Left colon (tissue), 2 donors: ENCODE data around the gene ZNF141. TPM values are rescaled to one million over a fixed set of nuclear protein-coding genes. Genes with fewer than 3 reads are reported as not detected.
A peak's percentile ranks its signal among the peaks of the same experiment; 100 is the strongest.
"Not testable (repeated sequence)": the region's sequence is repeated elsewhere in the genome, so short reads cannot be mapped to it uniquely, and the experiment has no call there.

Experiments used
- ATAC-seq: fragments of 200-7000 bp; cut with Tn5 transposase; one replicate; pipeline ENCODE4 v1.9.1; 2020; ENCODE audit warnings: mild to moderate bottlenecking, moderate library complexity
- DNase-seq, 2 donors: peaks; one replicate each; pipeline ENCODE4 v3.0.0-alpha.2; 2020
- intact Hi-C, 2 donors: fragments of 100-400 bp; cut with DNase I in 1 of 2; cut with micrococcal nuclease in 1 of 2; formaldehyde crosslinking; loops; one replicate each; pipeline versions ENCODE4 v1.11.2 to v1.14.0; 2022; cut with DNase I, micrococcal nuclease
- long read RNA-seq: library from polyadenylated mRNA; unstranded; transcript quantifications from one replicate; pipeline ENCODE4 v2.0.0, GENCODE V29; 2021
- total RNA-seq, 2 donors: library from RNA; stranded (reverse); fragmentation: NEBNext Ultra II Directional; extraction: Animal tissue kit (Norgen Biotek cat#: 25700); gene quantifications; one replicate each; pipeline ENCODE4 v1.2.1, GENCODE V29; 2021
- donor health status: DM: no; HTN: no; CAD: no.
- donor health status: DM: yes; HTN: yes; CAD: no.

Gene ZNF141
- total RNA-seq = 10 to 100 TPM; 19.5 to 21.4 TPM
- long read RNA-seq, partial matches to known transcripts = 0 of 5 reads
- long read RNA-seq, other reads (novel, unspliced or antisense) = 1 of 5 reads

DNA sequence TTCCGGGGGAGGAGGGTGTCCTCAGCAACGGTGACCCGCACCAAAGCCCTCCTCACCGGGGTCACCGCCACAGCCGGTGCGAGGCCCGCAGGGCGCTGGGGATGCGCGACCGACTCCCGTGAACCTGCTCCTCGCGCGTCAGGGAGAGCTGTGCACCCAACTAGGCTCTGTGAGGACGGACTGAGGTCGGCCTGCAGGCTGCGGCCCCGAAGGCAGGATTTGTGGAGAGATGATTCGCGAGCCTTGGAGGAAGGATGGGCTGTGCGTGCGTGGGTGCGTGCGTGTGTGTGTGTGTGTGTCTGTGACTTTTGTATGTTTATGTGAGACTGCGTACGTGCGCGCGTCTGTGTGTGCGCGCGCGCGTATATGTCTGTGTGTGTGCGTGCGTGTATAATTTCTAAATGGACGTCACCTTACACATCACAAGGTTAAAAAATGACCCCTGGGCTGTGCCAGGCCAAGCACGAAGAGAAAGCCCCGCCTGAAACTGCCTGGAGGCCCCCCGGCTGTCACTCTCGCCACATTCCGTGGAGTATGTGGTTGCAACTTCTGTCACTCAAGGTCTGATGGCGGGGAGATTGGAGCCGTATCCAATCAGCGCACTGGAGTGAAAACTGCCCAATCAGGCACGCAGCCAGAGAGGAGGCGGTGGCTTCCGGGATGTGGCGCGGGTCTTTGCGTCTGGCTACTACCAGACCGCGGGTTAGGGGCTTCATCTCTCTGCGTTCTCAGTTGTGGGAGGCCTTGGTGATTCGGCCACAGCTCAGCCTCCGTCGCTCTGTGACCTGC lies at the start of gene ZNF141:
Gene ZNF141 (plus strand): TSS at position 672 of the 789 bp plus-strand sequence. CDS start 170 bp downstream, outside the sequence.
- intact Hi-C loops = no loop called here
- ATAC-seq = peak; percentile 93

GRCh38 chr4:288891-289290 lies 48.7 kb upstream of the ZNF141 start:
- intact Hi-C loops = no loop called here
- DNase-seq = no peak
- ATAC-seq = no peak

More for the DNA sequence above, at the start of gene ZNF141:
- peak; percentile 95 to 98 for DNase-seq

- intact Hi-C loops = no loop called here
- ATAC-seq = no peak
- no peak for DNase-seq
Observed at GRCh38 chr4:294732-295131, 42.9 kb upstream of the ZNF141 start.

- no peak for DNase-seq
- intact Hi-C loops = no loop called here
- no peak for ATAC-seq
Observed at GRCh38 chr4:302381-302780, 35.2 kb upstream of the ZNF141 start.

- DNase-seq, ATAC-seq, intact Hi-C loops: not testable (repeated sequence)
Observed at GRCh38 chr4:304516-304915, 33.1 kb upstream of the ZNF141 start.

- ATAC-seq (no peak), DNase-seq (peak in 1 of 2 donors; percentile 27)
- intact Hi-C loops = no loop called here
Observed at GRCh38 chr4:304969-305680, 32.5 kb upstream of the ZNF141 start, which contains the start of gene ZNF732. Gene ZNF732, minus strand, starts transcription at chr4:305474. Its CDS starts 164 bp downstream, at chr4:305310.

GRCh38 chr4:306551-306961 lies 31.1 kb upstream of the ZNF141 start:
- intact Hi-C loops = no loop called here
- DNase-seq = no peak
- ATAC-seq = no peak

GRCh38 chr4:309807-310206 lies 27.8 kb upstream of the ZNF141 start:
- DNase-seq (no peak), ATAC-seq (no peak)
- intact Hi-C loops = no loop called here

DNA sequence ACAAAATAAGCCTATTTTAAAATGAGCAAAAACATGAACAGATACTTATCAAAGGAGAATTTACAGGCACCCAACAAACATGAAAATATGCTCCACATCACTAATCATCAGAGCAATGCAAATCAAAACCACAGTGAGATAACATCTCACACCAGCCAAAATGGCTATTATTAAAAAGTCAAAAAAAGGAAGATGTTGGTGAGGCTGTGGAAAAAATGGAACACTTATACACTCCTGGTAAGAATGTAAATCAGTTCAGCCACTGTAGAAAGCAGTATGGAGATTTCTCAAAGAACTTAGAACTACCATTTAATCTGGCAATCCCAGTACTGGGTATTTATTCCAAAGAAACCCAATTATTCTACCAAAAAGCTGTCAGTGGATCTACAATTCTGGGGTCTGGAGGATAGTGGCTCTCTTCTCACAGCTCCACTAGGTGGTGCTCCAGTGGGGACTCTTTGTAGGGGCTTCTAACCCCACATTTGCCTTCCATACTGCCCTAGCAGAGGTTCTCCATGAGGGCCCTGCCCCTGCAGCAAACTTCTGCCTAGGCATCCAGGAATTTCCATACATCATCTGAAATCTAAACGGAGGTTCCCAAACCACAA lies 23.2 kb upstream of the ZNF141 start:
- no peak for ATAC-seq
- intact Hi-C loops = no loop called here
- no peak for DNase-seq

GRCh38 chr4:328729-329128 lies 8.9 kb upstream of the ZNF141 start:
- ATAC-seq = no peak

DNA sequence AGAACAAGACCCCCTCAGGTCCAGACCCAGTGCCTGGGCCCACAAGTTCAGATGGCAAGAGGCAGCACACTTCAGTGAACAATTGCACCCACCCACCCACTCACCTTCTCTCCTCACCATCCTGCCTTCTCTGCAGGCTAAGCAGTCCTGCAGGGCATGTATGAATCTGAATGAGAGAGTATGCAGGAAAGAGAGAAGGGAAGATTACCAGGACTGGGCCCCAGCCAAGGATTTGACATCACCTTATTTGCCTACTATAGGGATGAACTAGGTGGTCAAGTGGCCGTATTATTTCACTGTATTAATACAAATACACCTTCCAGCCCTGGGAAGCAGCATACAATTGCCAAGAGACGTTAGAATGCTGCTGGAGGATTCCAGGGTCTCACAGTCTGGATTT lies 2.1 kb upstream of the ZNF141 start:
- intact Hi-C loops = no loop called here
- DNase-seq (no peak), ATAC-seq (no peak)

More at GRCh38 chr4:328729-329128, 8.9 kb upstream of the ZNF141 start:
- intact Hi-C loops = no loop called here
- no peak for DNase-seq

- DNase-seq (peak; percentile 30 to 46), ATAC-seq (peak; percentile 7)
- intact Hi-C loops = no loop called here
Observed at GRCh38 chr4:336099-336892, 1.3 kb upstream of the ZNF141 start.

DNA sequence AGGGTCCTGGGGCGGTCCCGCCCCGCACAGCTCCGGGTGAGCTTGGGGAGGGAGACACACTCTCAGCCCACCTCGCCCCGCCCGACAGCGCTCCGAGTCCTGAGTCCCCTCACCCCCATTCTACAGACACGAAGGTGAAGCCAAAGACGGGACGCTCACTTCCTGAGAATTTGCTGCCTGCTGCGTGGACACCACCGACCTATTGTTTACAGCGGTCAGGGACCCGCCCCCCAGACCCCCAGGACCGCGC lies 796 bp upstream of the ZNF141 start:
- ATAC-seq = peak; percentile 15
- DNase-seq = peak in 1 of 2 donors; percentile 39

GRCh38 chr4:337932-338758 lies 531 bp downstream of the ZNF141 start:
- DNase-seq (peak in 1 of 2 donors; percentile 58), ATAC-seq (peak; percentile 31)
- intact Hi-C loops = no loop called here

More for the DNA sequence above, 796 bp upstream of the ZNF141 start:
- intact Hi-C loops = no loop called here

- ATAC-seq = no peak
- no peak for DNase-seq
- intact Hi-C loops = no loop called here
Observed at GRCh38 chr4:338759-339097, 1.1 kb downstream of the ZNF141 start.

DNA sequence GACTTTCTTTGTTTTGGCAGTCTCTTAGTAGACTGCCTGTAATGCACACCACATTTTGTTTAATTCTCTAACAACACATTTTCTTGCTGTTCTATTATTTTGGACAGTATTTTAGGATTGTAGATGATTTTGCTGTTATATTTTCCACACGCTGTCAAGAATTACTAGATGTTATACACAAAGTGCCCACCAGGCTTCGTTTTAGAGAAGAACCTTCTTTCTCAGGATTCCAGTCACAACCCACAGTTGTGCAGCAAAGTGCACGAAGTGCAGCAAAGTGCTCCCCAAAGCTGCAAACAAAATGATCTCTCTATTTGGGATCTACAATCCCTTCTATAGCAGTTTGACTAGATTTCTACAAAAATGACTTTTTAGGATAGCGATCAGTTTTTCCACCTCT lies 2.4 kb downstream of the ZNF141 start:
- DNase-seq (no peak), ATAC-seq (no peak)
- intact Hi-C loops = no loop called here

GRCh38 chr4:373062-373839 lies 35.6 kb downstream of the ZNF141 start:
- no peak for DNase-seq
- intact Hi-C loops = no loop called here
- ATAC-seq = no peak
